HG03558 (cell line): ENCODE measurements around the gene TMCC2.
"Not testable (repeated sequence)": the region's sequence is repeated elsewhere in the genome, so short reads cannot be mapped to it uniquely, and the experiment has no call there.

ENCODE experiments used
- ATAC-seq: cut with Tn5 transposase; IDR thresholded peaks from one replicate; pipeline ENCODE4 v1.9.1; 2021; ENCODE audit warnings: moderate number of reproducible peaks; ENCODE audit not compliant: unreplicated experiment; ENCODE audit errors: extremely low read depth

TMCC2 gene, protein sequence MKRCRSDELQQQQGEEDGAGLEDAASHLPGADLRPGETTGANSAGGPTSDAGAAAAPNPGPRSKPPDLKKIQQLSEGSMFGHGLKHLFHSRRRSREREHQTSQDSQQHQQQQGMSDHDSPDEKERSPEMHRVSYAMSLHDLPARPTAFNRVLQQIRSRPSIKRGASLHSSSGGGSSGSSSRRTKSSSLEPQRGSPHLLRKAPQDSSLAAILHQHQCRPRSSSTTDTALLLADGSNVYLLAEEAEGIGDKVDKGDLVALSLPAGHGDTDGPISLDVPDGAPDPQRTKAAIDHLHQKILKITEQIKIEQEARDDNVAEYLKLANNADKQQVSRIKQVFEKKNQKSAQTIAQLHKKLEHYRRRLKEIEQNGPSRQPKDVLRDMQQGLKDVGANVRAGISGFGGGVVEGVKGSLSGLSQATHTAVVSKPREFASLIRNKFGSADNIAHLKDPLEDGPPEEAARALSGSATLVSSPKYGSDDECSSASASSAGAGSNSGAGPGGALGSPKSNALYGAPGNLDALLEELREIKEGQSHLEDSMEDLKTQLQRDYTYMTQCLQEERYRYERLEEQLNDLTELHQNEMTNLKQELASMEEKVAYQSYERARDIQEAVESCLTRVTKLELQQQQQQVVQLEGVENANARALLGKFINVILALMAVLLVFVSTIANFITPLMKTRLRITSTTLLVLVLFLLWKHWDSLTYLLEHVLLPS

GRCh38 chr1:205227584-205228013 is at the start of gene TMCC2:
TSS of gene TMCC2 (plus strand) at chr1:205227946. CDS start at chr1:205228565, 619 bp downstream.
- ATAC-seq = no peak

DNA sequence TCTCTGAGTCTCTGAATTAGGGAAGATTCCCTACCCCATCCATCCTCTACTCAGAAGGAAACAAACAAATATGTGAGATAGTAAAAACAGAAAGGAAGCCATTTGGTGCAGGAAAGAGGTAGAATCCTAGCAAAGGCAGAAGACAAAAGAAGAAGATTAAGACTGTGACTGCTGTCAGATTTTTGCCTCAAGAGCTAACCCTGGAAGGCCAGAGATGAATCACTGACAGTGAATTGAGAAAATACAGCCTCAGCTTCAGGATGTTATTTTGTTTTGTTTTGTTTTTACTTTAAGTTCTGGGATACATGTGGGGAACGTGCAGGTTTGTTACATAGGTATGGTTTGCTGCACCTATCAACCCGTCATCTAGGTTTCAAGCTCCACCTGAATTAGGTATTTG is 47.9 kb upstream of the TMCC2 start:
- no peak for ATAC-seq

DNA sequence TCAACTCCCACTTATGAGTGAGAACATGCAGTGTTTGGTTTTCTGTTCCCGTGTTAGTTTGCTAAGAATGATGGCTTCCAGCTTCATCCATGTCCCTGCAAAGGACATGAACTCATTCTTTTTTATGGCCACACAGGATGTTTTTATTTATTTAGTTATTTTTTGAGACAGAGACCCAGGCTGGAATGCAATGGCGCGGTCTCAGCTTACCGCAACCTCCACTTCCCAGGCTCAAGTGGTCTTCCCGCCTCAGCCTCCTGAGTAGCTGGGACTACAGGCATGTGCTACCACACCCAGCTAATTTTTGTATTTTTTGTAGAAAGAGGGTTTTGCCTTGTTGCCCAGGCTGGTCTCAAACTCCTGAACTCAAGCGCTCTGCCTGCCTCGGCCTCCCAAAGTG is 47.4 kb upstream of the TMCC2 start:
- not testable (repeated sequence) for ATAC-seq

DNA sequence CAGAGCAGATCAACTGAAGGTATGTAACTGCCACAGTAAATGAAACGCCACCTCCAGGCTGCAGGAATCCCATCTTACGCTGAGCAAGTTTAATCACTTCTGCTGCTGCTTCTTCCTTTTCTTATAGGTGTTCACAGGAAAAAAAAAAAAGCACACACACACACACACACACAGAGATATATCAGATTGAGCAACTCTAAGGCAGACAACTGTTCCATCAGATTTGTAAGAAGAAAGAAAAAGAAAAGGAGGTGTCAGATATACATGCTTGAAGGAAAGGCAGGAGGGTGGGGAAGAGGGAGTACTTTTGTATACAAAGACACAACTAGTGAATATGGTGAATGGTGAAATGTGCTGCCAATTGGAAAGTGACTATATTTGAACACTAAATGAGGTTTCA is 44.8 kb upstream of the TMCC2 start:
- ATAC-seq = no peak

- no peak for ATAC-seq
Measured at GRCh38 chr1:205183676-205184335, 43.9 kb upstream of the TMCC2 start.

GRCh38 chr1:205186191-205186590 is 41.6 kb upstream of the TMCC2 start:
- no peak for ATAC-seq

- no peak for ATAC-seq
Measured at GRCh38 chr1:205187420-205187819, 40.3 kb upstream of the TMCC2 start.

DNA sequence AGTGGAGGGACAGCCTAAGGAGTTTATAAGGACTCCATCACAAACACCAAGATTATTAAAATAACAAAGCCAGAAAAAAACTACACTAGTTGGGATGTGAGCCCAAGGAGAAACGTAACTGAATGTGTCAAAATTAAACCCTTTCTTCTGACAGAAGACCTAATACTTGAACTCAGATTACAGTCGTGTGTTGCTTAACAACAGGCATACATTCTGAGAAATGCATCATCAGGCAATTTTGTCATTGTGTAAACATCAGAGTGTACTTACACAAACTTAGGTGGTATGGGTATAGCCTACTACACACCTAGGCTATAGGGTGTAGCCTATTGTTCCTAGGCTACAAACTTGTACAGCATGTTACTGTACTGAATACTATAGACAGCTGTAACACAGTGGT is 39.6 kb upstream of the TMCC2 start:
- ATAC-seq = no peak

DNA sequence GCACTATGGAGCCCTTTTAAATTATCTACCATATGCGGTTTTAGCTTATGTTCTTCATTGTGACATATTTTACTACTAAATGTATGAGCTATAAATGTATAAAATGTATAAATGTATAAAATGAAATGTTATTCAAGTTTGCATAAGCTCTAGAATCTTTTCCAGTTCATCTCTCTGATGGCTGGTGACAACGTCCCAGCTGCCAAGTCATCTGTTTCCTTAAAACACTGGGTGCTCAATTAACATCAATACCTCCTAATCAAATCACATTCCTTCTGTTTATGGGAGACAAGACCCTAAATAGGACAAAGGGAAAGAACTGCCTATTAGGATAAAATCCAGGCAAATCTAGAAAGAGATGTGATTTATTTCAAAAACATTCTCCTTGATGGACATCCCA is 39.1 kb upstream of the TMCC2 start:
- ATAC-seq = no peak

- ATAC-seq = no peak
Measured at GRCh38 chr1:205189131-205189530, 38.6 kb upstream of the TMCC2 start.

- ATAC-seq = no peak
Measured at GRCh38 chr1:205190845-205191577, 36.7 kb upstream of the TMCC2 start.

DNA sequence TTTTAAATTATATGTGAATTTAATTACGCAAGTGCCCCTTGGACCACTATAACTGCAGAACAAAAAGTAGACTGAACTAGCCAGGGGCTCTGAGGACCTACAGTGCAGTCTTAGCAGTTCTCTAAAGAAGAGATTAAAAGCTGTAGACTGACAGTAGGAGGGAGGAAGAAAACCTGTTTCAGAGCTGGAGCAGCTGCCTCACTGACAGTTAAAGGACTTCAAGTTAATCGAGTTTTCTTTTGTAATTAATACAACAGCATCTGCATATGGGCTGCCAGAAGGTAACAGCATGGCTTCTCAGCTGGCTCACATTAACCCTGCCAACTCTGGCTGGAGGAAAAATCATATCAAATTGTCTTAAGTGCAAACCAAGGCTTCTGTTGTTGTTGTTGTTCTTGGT is 36.1 kb upstream of the TMCC2 start:
- ATAC-seq = no peak

DNA sequence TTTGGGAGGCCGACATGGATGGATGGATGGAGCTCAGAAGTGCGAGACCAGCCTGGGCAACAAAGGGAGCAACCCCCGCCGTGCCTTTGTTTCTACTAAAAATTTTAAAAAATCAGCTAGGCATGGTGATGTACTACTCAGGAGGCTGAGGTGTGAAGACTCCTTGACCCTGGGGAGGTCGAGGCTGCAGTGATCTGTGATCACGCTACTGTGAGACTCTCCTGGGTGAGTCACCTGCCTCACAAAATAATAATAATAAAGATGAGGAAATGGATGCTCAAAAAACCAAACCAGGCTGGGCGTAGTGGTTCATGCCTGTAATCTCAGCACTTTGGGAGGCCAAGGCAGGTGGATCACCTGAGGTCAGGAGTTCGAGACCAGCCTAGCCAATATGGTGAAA is 35.5 kb upstream of the TMCC2 start:
- ATAC-seq = no peak

DNA sequence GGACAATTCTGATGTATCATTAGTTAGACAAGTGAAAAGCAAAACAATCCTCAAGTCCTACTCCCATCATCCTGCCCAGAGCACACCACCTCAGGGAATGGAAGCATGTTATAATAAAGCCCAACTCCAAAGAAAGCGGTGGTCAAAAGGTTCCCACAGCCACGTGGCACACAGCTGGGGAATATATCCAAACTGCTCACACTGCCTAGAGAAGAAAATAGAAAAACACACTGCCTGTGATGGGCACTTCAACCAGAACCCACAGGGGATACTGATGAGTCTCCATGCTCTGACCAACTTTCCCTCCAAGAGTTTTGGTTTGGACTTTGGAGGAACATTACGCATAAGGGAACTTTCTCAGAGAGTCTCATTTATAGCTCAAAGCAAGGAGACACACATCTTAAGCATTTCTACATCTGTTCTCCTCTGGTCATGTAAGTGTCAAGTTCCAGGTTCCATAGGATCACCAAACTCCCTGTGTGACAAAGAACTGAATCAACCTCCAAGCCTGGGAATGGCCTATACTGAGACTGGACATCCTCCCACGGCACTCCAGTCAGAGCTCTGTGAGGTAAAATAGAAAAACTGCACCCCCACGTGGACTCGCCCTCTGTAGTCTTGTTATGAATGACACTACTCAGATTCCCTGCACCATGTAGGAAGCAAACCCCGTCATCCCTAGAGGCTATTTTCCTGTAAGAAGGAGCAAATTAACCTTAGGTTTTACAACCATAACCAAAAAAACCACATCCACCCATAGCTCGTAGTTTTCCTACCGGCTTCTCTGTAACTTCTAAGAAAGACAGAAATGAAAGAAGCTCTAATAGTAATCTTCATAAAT is 28.4 kb upstream of the TMCC2 start:
- ATAC-seq = no peak

- ATAC-seq = no peak
Measured at GRCh38 chr1:205199931-205200299, 27.8 kb upstream of the TMCC2 start.

DNA sequence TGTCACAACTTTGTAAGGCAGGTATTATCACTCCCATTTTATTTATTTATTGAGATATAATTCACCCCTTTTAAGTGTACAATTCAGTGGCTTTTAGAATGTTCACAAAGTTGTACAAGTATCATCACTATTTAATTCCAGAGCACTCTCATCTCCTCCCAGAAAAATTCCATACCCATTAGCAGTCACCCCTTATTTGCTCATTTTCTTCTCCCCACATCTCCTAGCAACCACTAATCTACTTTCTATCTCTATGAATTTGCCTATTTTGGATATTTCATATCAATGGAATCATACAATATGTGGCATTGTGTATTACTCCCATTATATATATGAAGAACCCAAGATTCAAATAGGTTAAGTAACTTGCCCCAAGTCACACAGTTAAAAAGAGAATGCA is 23.2 kb upstream of the TMCC2 start:
- ATAC-seq = no peak

DNA sequence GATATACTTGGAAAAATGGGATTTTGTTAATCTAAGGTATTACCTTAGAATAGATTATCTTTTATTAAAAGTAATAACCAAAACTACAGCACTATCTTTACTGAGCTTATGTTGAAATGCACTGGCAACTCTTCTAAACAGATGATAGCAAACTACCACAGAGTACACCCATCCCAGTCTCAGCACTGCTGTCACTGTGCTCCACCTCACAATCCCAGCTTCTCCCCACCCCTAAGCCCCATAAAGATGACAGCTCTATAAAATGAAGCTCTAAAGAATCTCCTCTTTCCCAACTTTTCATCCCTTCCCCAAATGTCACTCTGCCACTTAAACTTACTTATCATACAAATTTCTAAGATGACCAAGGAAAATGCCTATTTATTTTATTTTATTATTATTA is 22.7 kb upstream of the TMCC2 start:
- no peak for ATAC-seq

DNA sequence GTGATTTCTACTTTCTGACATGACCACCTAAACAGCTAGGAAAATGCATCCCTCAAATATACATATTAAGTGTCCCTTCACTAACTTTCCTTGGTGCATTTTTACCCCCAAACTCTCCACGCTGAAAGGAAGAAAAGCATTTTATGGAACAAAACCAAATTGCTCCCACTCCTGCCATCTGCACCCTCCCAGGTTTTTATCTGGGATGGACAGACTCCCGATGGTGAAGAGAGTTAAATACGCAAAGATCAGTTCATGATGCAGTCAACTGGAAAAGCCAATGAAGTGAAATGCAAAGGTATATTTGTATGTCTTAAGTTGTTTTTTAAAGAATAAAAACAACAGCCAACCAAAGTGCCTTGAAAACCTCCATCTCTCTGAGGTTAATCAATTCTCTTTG is 18.9 kb upstream of the TMCC2 start:
- ATAC-seq = no peak

- no peak for ATAC-seq
Measured at GRCh38 chr1:205210756-205211168, 17.0 kb upstream of the TMCC2 start.
